Activated CD8-positive, alpha-beta memory T cell treated with anti-CD3 and anti-CD28 coated beads, Interleukin-2, amount 50 U/mL, for 4 hours (primary cell): Measurements from ENCODE around the gene NES.
"Not testable (repeated sequence)": the region's sequence is repeated elsewhere in the genome, so short reads cannot be mapped to it uniquely, and the experiment has no call there.

Experiments used
- DNase-seq: peaks from one replicate; pipeline ENCODE4 v3.0.0-alpha.2; 2020

Gene NES

DNA sequence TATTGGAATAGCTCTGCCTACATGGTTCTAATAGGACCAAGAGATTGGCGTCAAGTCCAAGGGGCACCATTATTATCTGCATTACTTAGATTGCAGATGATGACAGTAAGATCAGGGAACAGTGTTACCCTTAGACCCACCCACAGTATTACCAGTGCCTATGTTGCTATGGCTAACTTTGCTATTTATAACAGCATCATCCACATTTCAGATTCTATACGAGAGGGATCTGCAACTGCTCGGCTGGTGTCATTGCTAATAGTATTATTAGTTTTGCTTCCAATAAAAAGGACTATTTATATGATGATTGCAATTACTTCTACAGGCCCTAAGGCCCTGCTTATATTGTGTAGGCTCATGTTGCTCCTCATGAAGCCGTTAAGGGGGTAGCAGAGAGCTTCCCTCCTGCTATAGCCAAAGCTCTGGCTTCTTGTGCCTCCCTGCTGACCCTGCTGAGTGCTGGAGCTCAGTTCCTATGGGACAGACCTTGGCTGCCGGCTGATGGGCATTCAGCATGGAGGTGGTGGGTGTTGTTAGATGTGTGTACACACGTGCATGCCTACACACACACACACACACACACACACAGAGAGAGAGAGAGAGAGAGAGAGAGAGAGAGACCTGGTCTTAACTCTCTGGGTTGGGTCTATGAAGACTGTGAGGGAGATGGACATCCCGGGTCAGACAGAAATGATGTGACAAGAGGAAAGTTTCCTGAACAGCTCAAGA lies 34.0 kb downstream of the NES start:
- DNase-seq, result no peak

DNA sequence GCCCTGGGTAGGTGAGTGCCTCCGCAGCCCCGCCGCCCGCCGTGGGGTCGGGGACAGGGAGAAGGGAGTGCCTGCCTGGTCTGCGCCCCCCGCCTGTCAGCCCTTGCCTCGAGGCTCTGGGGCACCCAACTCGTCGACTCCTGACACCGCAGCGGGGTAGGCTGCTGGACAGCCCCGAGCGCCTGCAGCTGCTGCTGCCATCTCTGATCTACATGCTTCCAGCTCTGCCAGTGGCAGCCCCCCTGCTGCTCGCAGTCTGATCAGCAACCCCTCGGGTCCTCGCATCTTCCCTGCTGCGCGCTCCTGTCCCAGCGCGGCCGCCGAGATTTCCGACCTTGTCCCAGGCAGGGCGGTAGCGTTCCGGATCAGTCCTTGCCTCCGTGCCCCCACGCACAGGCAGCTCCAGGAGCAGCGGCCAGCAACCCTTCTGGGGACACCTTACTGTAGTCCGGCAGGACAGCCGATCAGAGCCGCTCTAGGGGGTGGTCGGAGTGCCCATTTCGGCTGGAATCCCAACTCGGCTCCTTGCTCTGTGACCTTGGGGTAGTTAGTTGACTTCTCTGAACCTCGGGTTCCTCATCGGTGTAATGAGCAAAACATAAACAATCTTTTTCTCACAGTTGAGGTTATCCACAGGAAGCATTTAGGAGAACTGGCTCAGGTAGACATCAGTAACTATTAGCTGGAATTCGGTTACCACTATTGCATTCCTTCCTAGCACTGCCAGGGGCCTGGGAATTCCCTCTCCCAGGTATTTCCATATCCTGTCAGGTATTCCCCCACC lies 34.8 kb downstream of the NES start:
- DNase-seq, result no peak

DNA sequence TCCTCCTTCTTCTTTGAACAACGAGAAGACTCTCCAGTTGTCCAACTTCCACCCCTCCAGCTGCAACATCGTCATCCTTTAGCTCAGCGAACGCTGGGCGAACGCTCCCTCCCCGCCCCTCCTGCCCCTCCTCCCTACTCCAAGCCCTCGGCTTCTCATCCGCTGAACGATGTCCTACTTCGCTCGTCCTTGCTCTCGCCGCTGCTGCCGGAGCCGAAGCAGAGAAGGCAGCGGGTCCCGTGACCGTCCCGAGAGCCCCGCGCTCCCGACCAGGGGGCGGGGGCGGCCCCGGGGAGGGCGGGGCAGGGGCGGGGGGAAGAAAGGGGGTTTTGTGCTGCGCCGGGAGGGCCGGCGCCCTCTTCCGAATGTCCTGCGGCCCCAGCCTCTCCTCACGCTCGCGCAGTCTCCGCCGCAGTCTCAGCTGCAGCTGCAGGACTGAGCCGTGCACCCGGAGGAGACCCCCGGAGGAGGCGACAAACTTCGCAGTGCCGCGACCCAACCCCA lies 35.4 kb downstream of the NES start, which contains the start of gene BCAN:
TSS of gene BCAN (plus strand) at position 357 of the 504 bp plus-strand sequence. CDS start 3,938 bp downstream, outside the sequence.
- DNase-seq, result no peak

DNA sequence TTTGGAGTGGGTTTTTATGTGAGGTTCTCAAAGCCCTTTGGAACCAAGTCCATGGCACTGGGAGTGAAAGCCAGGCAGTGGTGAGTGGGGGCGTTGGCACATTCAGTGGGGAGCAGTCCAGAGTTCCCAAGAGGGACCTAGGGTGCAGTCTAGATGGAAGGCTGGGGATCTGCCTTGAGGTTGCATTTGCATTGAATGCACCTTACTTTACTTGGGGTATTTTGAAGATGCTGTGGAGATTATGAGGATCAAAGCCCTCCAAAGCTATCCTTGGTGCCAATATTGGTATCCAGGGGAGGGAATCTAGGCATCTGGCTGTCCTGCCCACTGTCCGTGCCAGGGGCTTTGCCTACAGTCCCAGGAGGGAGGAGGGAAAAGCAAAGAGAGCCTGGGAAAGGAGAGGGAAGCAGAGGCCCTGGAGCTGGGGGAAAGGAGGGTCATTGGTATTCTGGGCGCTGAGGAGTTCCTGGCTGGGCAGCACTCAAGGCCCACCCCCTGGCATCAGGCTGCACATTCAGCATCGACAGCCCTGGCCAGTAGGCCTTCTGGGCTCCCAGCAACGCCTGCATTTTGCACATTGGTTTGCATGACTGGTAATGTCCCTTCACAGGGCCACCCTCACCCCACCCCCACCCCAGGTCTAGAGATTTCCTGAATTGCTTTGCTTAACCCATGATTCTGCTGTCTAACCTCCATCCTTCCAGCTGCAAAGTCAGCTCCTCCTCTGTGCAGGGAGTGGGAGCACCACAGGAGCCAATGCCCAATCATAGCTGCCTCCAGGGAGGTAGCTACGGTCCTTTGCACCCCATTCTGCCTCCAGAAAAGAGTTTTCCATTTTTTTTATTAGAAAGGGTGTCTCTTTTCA lies 36.1 kb downstream of the NES start:
- DNase-seq, result no peak

DNA sequence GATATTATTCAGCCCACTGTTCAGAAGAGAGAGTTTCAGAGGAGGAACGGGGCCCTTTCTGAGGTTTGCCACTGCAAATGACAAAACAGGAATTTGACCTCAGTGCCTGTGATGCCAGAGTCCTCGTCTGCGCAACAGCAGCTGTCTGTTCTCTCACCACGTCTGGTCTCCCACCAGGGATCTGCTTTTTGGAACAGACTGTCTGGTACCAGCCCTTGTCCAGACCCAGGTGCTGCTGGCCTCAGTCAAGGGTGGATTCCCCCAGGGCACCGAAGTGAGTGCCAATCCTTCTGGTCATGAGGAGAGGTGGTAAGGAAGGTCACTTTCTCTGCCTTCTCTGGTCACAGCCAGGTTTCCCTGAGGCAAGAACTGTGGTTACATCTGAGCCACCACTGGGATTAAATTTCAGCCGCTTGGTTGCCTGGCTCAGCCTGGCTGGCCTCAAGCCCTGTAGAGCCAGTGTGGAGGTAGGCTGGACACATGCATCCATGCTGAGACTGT lies 37.6 kb downstream of the NES start:
- no peak for DNase-seq

DNA sequence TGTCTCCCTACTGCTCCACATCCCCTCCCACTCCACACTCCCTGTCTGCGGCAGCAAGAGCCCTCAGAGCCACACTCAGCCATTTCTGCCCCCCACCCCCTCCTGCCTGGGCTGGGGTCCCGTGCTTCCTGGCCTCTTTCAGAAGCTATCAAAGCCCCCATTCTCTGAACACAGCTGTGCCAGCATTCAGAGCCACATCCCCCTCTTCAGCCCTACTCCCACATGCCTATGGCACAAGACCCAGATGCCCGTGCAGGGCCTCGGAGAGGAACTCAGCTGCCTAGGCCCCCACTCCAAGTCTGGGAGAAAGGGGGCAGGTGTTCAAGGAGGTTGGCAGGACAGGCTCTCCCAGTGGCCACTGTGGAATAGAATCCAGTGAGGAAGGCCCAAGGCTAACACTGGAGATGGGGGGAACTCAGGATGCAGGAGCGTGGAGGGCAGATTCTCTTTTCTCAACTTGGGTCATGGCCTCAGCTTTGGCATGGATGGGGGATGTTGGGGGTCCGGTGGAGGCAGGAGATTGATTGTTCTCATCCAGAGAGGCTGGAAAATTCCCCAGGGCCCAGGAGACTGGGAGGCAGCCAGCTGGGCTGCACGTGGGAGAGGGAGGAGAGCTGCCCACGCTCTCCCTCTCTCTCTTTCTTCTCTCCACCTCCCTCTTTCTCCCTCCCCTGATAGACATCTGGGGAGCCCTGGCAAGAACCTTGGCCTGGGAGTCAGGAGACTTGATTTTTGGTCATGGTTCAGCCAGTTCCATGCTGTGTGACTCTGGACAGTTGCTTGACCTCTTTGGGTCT lies 38.8 kb downstream of the NES start:
- DNase-seq, result no peak

DNA sequence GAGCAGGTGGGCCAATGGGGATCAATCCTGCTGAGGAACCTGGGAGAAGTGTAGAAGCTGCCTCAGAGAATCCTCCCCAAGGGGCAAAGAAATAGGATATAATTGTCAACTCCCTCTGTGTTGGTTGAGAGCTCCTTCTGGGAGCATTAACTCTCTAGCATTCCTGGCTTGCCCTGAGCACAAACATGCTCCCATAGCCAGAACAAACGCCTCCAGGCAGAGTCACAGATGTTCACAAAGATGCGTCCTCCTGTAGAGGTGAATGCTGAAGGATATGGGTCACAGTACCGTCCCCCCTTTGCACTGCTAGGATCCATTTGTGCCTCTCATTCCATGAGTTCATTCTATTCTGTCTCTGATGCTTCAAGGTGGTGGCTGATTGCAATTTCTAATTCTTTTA lies 44.9 kb downstream of the NES start:
- no peak for DNase-seq

DNA sequence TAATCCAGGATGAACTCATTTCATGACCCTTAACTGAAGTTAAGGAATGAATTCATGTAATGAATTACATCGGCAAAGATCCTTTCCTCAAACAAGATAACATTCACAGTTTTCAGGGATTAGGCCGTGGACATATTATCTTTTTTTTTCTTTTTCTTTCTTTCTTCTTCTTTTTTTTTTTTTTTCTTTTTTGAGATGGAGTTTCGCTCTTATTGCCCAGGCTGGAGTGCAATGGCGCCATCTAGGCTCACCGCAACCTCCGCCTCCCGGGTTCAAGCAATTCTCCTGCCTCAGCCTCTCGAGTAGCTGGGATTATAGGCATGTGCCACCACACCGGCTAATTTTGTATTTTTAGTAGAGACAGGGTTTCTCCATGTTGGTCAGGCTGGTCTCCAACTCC lies 46.1 kb downstream of the NES start:
- DNase-seq, result not testable (repeated sequence)

DNA sequence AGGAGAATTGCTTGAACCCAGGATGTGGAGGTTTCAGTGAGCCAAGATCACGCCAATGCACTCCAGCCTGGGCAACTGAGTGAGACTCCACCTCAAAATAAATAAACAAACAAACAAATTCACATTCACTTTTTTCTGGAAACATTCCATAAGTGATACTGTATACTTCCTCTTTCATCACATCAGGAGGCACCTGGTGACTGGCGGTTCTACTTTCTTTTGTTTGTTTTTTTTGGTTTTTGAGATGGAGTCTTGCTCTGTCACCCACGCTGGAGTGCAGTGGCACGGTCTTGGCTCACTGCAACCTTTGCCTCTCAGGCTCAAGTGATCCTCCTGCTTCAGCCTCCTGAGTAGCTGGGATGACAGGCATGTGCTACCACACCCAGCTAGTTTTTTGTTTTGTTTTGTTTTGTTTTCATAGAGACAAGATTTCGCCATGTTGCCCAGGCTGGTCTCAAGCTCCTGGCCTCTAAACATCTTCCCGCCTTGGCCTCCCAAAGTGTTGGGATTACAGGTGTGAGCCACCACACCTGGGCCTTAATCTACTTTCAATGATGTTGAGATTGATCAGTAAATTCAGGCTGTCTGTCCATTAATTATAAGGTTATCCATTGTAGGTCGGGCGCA lies 47.3 kb downstream of the NES start:
- no peak for DNase-seq

DNA sequence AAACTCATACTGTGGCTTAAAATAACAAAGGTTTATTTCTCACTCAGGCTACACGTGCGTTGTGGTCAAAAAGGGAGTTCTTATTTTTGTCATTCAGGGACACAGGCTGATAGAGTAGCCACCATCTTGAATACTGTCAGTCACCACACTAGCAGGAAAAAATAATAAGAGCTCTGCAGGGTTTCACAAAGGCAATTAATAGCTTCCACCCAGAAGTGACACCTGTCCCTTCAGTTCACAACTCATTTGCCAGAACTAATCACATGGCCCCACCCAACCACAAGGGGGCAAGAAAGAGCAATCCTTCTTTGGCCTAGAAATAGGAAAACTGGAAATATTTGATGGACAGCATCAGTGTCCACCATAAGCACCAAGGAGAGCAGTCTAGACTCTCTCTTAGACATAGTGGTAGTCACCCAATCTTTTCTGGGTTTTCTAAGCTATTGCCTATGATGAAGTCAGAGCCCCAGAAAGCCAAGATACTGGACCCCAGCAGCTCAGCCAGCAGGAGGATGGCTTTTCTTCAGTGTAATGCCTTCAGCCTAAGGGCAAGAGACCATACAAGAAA lies 49.8 kb downstream of the NES start:
- peak; percentile 39 for DNase-seq

DNA sequence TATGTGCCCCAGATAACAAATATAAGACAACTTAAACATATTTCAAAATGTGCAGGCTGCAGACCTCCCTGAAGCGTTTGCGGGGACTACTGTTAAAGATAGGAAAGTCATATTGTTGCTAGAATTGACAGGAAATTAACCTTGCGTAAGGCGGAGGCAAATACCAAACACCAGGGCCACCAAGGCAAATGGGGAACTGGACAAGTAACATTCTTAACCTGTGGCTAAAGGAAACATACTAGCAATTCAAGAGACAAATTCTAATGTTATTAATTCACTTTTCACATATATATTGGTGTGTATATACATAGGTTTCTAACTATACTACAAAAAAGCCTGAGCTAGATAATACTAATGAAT lies 51.1 kb downstream of the NES start:
- DNase-seq, result no peak

DNA sequence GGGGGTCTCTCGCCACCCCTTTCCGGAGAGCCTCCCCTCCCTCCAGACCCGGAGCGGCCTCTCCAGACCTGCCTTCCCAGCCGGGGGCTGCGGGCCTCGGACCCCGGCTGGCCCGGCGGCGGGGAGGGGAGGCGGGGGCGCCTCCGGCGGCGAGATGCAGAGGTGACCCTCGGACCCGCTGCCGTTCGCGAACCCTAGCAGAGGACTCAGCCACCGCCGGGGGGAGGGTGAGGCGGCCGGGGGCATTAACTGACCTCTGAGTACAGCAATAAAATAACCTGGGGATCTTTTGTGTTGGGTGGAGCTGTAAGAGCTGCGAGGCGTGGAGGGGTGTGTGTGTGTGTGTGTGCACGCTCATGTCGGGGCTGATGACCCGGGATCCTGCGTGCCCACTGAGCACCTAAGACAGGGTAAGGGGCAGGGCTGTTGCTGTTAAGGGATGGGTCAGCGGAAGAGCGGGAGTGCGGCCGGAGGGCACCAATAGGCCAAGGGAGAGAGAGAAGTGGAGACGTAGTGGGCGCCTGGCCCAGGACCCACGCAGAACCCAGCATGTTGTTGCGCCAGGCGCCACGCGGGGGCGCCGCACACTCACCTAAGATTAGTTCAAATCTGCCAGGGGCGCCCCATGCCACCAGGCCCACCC lies 51.6 kb downstream of the NES start:
- DNase-seq, result peak; percentile 77

DNA sequence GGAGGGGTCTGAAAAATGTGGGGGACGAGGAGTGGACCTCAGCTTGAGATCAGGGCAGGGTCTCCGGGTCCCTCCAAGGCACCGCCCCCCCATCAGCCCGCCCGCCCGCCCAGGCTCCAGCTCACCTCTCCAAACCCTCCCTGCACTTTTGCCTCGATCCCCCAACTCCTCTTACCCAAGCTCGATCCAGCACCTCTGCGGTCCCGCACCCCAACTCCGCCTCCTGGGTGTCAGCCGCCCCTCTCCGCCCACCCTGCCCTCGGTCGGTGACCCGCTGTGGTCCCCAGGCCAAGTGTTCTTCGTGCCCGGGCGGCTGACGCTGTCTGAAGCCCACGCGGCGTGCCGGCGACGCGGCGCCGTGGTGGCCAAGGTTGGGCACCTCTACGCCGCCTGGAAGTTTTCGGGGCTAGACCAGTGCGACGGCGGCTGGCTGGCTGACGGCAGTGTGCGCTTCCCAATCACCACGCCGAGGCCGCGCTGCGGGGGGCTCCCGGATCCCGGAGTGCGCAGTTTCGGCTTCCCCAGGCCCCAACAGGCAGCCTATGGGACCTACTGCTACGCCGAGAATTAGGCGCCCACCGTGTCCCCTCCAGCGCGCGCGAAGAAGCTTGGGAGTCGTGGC lies 52.3 kb downstream of the NES start:
- no peak for DNase-seq

DNA sequence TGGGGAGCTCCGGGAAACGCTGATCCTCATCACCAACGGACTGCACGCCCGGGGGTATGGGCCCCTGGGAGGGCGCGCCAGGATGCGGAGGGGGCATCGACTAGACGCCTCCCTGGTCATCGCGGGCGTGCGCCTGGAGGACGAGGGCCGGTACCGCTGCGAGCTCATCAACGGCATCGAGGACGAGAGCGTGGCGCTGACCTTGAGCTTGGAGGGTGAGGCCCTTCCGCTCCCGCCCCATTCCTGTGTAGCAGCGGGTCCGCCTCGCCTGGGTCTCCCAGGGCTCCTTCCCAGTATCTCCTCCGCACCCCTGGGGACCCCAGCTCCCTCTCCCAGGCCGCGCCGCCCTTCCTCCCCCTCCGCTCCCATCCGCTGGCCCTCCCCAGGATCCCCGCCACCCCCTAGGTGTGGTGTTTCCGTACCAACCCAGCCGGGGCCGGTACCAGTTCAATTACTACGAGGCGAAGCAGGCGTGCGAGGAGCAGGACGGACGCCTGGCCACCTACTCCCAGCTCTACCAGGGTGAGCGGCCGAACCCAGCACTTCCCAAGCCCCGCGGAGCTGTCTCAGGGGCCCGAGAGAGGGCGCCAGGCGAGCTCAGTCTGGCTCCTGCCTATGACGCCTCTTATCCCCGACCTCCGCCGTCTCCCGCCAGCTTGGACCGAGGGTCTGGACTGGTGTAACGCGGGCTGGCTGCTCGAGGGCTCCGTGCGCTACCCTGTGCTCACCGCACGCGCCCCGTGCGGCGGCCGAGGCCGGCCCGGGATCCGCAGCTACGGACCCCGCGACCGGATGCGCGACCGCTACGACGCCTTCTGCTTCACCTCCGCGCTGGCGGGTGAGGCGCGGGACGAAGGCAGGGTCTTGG lies 53.0 kb downstream of the NES start:
- DNase-seq, result peak; percentile 52

DNA sequence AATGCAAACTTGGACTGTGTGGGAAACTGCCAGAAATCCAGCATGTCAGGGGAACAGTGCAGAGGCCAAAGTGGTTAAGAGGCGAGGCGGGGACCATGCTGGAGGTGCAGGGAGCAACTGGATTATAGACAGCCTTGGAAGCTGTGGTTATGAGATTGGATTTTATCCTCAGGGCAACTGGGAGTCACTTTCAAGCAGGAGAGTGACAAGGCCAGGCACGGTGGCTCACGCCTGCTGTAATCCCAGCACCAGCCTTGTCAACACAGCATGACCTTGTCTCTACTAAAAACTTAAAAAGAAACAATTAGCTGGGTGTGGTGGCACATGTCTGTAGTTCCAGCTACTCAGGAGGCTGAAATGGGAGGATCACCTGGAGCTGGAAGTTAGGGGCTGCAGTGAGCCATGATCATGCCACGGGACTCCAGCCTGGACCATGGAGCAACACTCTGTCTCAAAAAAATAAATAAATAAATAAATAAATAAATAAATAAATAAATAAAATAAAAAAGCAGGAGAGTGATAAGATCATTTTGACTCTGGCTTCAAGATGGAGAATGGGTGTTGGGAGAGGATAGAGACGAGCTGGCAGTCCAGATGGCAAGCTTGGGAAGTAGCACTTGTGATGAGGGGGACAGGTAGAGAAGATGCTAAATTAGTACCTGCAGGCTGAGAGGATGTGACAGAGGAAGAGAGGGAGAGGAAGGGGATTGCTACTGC lies 54.5 kb downstream of the NES start:
- no peak for DNase-seq

DNA sequence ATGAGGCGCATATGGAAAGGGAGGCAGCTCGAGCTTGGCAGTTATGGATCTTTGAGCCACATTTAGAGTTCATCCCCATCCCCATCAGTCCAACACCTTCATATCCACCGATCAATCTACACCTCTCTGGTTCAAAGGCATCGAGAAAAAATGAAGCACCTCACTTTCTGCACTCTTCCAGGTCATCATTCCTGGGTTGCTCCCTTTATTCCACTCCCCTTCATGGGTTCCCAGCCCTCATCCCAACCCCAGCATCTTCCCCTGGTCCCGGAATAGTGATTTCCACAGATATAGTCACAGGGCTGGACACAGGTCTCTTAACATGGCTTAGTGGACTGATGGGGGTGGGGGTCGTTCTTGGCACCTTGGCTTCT lies 57.6 kb downstream of the NES start:
- no peak for DNase-seq

DNA sequence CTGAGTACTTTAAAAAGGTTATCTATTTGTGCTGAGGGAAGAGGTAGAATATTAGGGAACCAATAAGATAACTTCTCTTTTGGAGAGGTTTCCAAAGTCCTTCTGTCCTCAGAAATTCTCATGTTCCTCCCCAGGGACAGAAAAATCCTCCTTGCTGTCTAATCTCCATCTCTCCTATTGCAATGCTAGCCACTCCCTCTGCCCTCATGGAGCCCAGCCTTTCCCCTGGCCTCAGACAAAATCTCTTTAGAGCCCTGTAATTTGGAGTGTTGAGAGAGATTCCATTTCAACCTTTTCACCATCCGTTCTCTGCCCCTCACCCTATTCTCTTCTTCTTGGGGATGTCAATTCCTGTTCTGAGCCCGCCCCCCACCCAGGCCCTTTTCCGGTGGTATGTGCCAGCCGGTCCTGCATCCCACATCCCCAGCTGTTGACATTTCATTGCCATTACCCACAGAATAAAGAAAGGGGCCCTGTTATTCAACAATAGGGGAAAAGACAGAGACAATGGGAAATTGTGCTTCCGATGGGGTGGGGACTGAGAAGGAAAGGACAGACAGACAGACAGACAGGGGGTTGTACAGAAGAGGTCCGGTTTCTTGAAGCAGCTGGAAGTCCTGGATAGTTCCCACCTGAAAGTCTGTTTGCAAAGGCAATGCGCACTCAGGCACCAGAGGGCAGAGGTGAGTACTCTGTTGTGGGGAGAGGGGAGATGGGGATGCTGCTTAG lies 58.2 kb downstream of the NES start, which contains the start of gene HAPLN2:
TSS of gene HAPLN2 (plus strand) at position 563 of the 729 bp plus-strand sequence. CDS start 4,076 bp downstream, outside the sequence.
- peak; percentile 24 for DNase-seq
